ENCODE measurements around the gene SEC61G.

SEC61G gene

GRCh38 chr7:54758702-54759592 lies at the start of gene SEC61G:
Gene SEC61G (minus strand): TSS chr7:54759211. CDS start chr7:54757588, 1,623 bp downstream.
- DNase-seq (ENCODE audit: low read depth, low spot score), result peak; percentile 91

GRCh38 chr7:54802841-54803240 lies 43.8 kb upstream of the SEC61G start:
- DNase-seq (ENCODE audit: low read depth, low spot score), result no peak

- no peak for DNase-seq (ENCODE audit: low read depth, low spot score)
Observed at GRCh38 chr7:54802114-54802513, 43.1 kb upstream of the SEC61G start.

GRCh38 chr7:54799792-54800191 lies 40.8 kb upstream of the SEC61G start:
- DNase-seq (ENCODE audit: low read depth, low spot score), result no peak

GRCh38 chr7:54798530-54798929 lies 39.5 kb upstream of the SEC61G start:
- DNase-seq (ENCODE audit: low read depth, low spot score), result no peak

GRCh38 chr7:54796853-54797252 lies 37.8 kb upstream of the SEC61G start:
- DNase-seq (ENCODE audit: low read depth, low spot score), result no peak

GRCh38 chr7:54796150-54796549 lies 37.1 kb upstream of the SEC61G start:
- DNase-seq (ENCODE audit: low read depth, low spot score), result no peak

- DNase-seq (ENCODE audit: low read depth, low spot score), result no peak
Observed at GRCh38 chr7:54792383-54792782, 33.4 kb upstream of the SEC61G start.

GRCh38 chr7:54788664-54789063 lies 29.7 kb upstream of the SEC61G start:
- DNase-seq (ENCODE audit: low read depth, low spot score), result peak; percentile 53

GRCh38 chr7:54785261-54785660 lies 26.2 kb upstream of the SEC61G start:
- DNase-seq (ENCODE audit: low read depth, low spot score), result no peak

GRCh38 chr7:54783952-54784351 lies 24.9 kb upstream of the SEC61G start:
- DNase-seq (ENCODE audit: low read depth, low spot score), result no peak

GRCh38 chr7:54782829-54783228 lies 23.8 kb upstream of the SEC61G start:
- DNase-seq (ENCODE audit: low read depth, low spot score), result no peak

- no peak for DNase-seq (ENCODE audit: low read depth, low spot score)
Observed at GRCh38 chr7:54782314-54782713, 23.3 kb upstream of the SEC61G start.

GRCh38 chr7:54781134-54781920 lies 22.3 kb upstream of the SEC61G start:
- DNase-seq (ENCODE audit: low read depth, low spot score), result no peak

- no peak for DNase-seq (ENCODE audit: low read depth, low spot score)
Observed at GRCh38 chr7:54780490-54780889, 21.5 kb upstream of the SEC61G start.

- no peak for DNase-seq (ENCODE audit: low read depth, low spot score)
Observed at GRCh38 chr7:54778696-54779540, 19.9 kb upstream of the SEC61G start.

- no peak for DNase-seq (ENCODE audit: low read depth, low spot score)
Observed at GRCh38 chr7:54778166-54778565, 19.2 kb upstream of the SEC61G start.

GRCh38 chr7:54774785-54775740 lies 16.1 kb upstream of the SEC61G start:
- no peak for DNase-seq (ENCODE audit: low read depth, low spot score)

GRCh38 chr7:54773472-54774399 lies 14.7 kb upstream of the SEC61G start:
- peak; percentile 58 for DNase-seq (ENCODE audit: low read depth, low spot score)
